ENCODE results near the gene EPB41L4A.
"Not testable (repeated sequence)": the region's sequence is repeated elsewhere in the genome, so short reads cannot be mapped to it uniquely, and the experiment has no call there.

Gene EPB41L4A

GRCh38 chr5:112208699-112209615, 210.1 kb downstream of the EPB41L4A start:
- Histone ChIP-seq H3K27me3 (ENCODE audit: control insufficient read depth, insufficient read depth, low read length) (no peaks in the 10 kb centered on the region), H3K4me1 (no peaks in the 10 kb centered on the region), H3K4me3 (ENCODE audit: low read depth, low read length) (no peak overlapping the region), H3K27ac (no peak overlapping the region), H3K9me3 (ENCODE audit: control insufficient read depth, low read length) (no peaks in the 10 kb centered on the region), H3K9ac (no peak overlapping the region), H2AFZ (no peak overlapping the region), H3K79me2 (peaks cover 3% of the 10 kb centered on the region), H3K4me2 (ENCODE audit: low read length) (no peak overlapping the region), H3K36me3 (ENCODE audit: control insufficient read depth, insufficient read depth, low read length) (no peaks in the 10 kb centered on the region)
- no peak for TF ChIP-seq CTCF (IDR thresholded peaks at IDR 0.05)

GRCh38 chr5:112208195-112208594, 210.9 kb downstream of the EPB41L4A start:
- not testable (repeated sequence) for H3K27me3 ChIP-seq (ENCODE audit: control insufficient read depth, insufficient read depth, low read length); H3K27ac ChIP-seq; H3K4me1 ChIP-seq; H3K9me3 ChIP-seq (ENCODE audit: control insufficient read depth, low read length); H3K79me2 ChIP-seq; H3K4me3 ChIP-seq (ENCODE audit: low read depth, low read length); H3K9ac ChIP-seq; H3K36me3 ChIP-seq (ENCODE audit: control insufficient read depth, insufficient read depth, low read length); H3K4me2 ChIP-seq (ENCODE audit: low read length); H2AFZ ChIP-seq

- peaks cover 3% of the 10 kb centered on the region for H3K79me2 ChIP-seq
- no peak overlapping the region for H3K4me2 ChIP-seq (ENCODE audit: low read length)
- no peaks in the 10 kb centered on the region for H3K27me3 ChIP-seq (ENCODE audit: control insufficient read depth, insufficient read depth, low read length)
- H3K27ac ChIP-seq: no peak overlapping the region
- no peak for TF ChIP-seq CTCF (IDR thresholded peaks at IDR 0.05)
- H3K36me3 ChIP-seq (ENCODE audit: control insufficient read depth, insufficient read depth, low read length): no peaks in the 10 kb centered on the region
- H3K4me1 ChIP-seq: no peaks in the 10 kb centered on the region
- H2AFZ ChIP-seq: no peak overlapping the region
- no peak overlapping the region for H3K4me3 ChIP-seq (ENCODE audit: low read depth, low read length)
- H3K9ac ChIP-seq: no peak overlapping the region
- no peaks in the 10 kb centered on the region for H3K9me3 ChIP-seq (ENCODE audit: control insufficient read depth, low read length)
These were observed 213.2 kb downstream of the EPB41L4A start for GRCh38 chr5:112205846-112206245.

GRCh38 chr5:112203229-112203628, 215.8 kb downstream of the EPB41L4A start:
- Histone ChIP-seq H3K79me2 (peaks cover 3% of the 10 kb centered on the region), H3K4me3 (ENCODE audit: low read depth, low read length) (no peak overlapping the region), H3K27ac (no peak overlapping the region), H3K9ac (no peak overlapping the region), H3K36me3 (ENCODE audit: control insufficient read depth, insufficient read depth, low read length) (no peaks in the 10 kb centered on the region), H3K27me3 (ENCODE audit: control insufficient read depth, insufficient read depth, low read length) (no peaks in the 10 kb centered on the region), H2AFZ (no peak overlapping the region), H3K4me2 (ENCODE audit: low read length) (no peak overlapping the region), H3K9me3 (ENCODE audit: control insufficient read depth, low read length) (no peaks in the 10 kb centered on the region), H3K4me1 (no peaks in the 10 kb centered on the region)
- no peak for TF ChIP-seq CTCF (IDR thresholded peaks at IDR 0.05)

- Histone ChIP-seq H2AFZ (no peak overlapping the region), H3K4me2 (ENCODE audit: low read length) (no peak overlapping the region), H3K9me3 (ENCODE audit: control insufficient read depth, low read length) (no peaks in the 10 kb centered on the region), H3K27ac (no peak overlapping the region), H3K36me3 (ENCODE audit: control insufficient read depth, insufficient read depth, low read length) (no peaks in the 10 kb centered on the region), H3K9ac (no peak overlapping the region), H3K79me2 (peaks cover 3% of the 10 kb centered on the region), H3K4me3 (ENCODE audit: low read depth, low read length) (no peak overlapping the region), H3K27me3 (ENCODE audit: control insufficient read depth, insufficient read depth, low read length) (no peaks in the 10 kb centered on the region), H3K4me1 (no peaks in the 10 kb centered on the region)
- TF ChIP-seq CTCF (IDR thresholded peaks at IDR 0.05): no peak
These were observed 216.4 kb downstream of the EPB41L4A start for GRCh38 chr5:112202694-112203093.

All from parathyroid adenoma (tissue), 2 donors.